Dermis microvascular lymphatic vessel endothelial cell (primary cell): ENCODE measurements around the gene GPR137. TPM values are rescaled to one million over a fixed set of nuclear protein-coding genes. Genes with fewer than 3 reads are reported as not detected.
A peak's percentile ranks its signal among the peaks of the same experiment; 100 is the strongest.
"Not testable (repeated sequence)": the region's sequence is repeated elsewhere in the genome, so short reads cannot be mapped to it uniquely, and the experiment has no call there.

Source experiments
- DNase-seq, 2 donors: peaks; one replicate each; pipeline versions ENCODE4 v3.0.0 to v3.0.0-alpha.2; 2010; ENCODE audit warnings: low read depth in 2 of 2
- total RNA-seq: library from RNA; depleted of rRNA; stranded (reverse); fragments of >200 nt; gene quantifications from 2 replicates; pipeline ENCODE4 v1.2.1, GENCODE V29; 2014

GPR137 gene
- total RNA-seq, 1 donor from 2014 or later, result 6.2 TPM

DNA sequence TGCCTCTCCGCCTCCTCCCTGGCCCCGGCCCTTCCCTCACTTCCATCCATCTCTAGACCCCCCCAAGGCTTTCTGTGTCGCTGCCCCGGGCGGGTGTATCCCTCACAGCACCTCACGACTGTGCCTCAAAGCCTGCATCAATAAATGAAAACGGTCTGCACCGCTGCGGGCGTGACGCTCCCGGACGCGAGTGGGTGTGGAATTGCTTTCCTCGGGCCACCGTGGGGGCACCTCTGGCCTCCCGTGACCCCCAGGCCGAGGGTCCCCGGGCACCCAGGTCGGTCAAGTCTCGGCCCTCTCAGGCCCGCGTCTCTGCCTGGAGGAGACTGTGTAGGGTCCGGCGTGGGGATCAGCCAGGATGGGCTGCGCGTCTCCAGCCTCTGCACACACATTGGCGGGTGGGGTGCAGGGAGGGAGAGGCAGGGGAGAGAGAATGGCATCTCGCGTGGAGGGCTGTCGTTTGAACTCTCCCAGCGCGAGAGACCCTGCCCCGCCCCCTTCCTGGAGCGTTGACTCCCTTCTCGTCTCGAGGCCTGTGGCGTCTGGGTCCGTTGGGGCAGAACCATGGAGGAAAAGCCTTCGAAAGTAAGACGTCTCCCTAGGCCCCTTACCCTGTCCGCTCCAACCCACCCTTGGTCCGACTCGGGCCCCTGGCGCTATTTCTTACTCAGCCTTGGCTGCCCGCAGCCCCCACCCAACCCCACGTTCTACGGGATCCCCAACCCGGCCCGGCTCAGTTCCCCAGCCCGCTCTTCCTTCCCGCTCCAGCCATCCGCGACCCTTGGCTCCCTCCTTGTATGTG, 14.4 kb downstream of the GPR137 start, which contains the start of gene CATSPERZ:
Gene CATSPERZ (plus strand): TSS at position 512 of the 802 bp plus-strand sequence. CDS start 53 bp downstream, at position 565.
- DNase-seq, result no peak

DNA sequence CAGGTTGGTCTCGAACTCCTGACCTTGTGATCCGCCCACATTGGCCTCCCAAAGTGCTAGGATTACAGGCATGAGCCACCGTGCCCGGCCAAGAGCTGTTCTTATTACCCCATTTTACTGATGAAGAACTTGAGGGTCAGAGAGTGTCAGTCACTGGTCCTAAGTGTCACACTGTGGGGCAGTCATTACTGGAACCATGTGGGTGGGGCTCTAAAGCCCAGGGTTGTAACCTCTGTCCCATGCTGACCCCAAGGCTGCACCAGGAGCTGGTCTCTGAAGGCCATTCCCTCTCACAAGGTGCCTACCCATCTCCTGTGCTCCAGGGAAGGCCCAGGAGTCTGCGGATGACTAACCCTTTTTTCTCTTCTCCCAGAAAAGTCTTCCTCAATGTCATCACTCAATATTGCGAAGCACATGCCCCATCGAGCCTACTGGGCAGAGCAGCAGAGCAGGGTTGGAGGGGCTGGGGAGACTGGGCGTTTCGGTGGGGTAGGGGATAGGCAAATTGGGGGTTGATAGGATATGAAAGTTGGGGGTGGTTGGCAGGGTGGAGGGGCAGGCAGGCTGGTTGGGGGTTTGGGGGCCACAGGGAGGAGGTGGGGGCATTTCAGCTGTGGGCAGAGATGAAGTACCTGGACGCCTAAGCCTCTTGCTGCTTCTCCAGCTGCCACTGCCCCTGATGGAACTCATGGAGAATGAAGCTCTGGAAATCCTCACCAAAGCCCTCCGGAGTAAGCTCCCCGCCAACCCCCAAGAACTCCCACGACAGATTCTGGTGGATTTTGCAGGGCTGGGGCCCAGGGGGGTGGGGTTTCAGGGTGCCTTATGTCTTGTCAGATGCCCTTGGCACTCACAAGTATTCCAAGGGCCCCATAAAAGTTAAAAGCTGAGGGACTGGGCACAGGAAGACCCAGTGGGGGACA, 17.7 kb downstream of the GPR137 start:
- DNase-seq, result no peak

DNA sequence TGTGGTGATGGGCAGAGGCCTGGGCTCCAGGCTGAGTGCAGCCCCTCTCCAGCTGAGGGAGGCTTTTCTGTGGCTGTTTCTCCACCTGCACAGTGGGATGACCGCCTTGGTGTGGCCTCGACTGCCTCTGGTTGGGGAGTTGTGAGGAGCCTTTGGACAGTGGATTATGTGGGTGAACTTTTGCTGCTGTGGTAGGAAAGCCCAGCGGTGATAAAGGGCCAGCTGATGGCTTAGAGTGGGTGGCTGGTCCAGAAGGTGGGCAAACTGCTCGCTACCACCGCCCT, 18.3 kb downstream of the GPR137 start:
- no peak for DNase-seq

DNA sequence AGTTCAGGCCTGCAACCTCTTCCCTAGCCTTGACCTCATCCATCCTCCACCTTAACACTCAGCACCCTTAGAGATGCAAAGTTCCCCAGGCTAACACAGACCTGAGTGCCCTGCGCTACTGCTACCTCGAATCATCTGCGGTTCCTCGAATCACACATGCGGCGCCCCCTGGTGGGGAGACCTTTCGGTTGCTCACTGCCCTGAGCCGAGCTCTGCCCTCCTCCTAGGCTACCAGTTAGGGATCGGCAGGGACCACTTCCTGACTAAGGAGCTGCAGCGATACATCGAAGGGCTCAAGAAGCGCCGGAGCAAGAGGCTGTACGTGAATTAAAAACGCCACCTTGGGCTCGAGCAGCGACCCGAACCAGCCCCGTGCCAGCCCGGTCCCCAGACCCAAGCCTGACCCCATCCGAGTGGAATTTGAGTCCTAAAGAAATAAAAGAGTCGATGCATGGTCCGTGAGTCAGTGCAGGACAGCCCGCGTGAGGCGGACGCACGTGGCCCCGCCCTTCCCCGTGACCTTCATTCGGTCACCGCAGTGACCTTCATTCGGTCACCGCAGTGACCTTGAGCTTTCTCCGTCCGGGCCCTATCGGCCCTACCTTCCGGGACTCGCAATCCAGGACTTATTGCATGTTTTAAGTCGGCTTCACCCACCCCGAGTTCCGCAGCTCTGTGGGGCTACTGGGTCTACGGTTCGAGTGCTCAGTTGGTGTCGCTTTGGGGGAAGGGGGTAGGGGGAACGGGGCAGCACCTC, 18.8 kb downstream of the GPR137 start:
- peak; percentile 69 to 88 for DNase-seq

DNA sequence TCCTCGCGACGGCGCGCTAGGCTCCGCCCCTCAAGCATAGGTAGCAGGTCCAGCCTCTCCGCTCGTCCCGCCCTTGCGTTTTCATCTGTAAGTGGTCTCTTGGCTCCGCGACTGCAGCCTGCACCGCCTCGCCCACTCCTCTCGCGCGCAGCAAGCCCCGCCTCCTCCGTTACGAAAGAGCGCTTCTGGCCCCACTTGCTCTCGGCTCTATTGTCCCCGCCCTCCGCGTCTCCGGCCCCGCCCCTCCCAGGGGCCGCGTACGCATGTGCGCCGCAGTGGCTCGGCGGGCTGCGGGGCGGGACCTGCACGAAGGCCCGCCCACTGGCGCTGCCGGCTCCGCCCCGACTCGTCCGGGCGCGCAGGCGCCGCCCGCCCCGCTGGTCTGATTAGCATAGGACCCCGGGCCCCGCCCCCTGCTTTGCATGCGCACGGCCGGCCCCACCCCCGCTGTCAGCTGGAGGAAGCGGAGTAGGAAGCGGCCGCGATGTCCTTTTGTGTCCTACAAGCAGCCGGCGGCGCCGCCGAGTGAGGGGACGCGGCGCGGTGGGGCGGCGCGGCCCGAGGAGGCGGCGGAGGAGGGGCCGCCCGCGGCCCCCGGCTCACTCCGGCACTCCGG, 19.5 kb downstream of the GPR137 start, which contains the start of gene ESRRA:
Gene ESRRA (plus strand): TSS at position 450 of the 616 bp plus-strand sequence. CDS start 1,656 bp downstream, outside the sequence.
- DNase-seq, result peak; percentile 91 to 99

DNA sequence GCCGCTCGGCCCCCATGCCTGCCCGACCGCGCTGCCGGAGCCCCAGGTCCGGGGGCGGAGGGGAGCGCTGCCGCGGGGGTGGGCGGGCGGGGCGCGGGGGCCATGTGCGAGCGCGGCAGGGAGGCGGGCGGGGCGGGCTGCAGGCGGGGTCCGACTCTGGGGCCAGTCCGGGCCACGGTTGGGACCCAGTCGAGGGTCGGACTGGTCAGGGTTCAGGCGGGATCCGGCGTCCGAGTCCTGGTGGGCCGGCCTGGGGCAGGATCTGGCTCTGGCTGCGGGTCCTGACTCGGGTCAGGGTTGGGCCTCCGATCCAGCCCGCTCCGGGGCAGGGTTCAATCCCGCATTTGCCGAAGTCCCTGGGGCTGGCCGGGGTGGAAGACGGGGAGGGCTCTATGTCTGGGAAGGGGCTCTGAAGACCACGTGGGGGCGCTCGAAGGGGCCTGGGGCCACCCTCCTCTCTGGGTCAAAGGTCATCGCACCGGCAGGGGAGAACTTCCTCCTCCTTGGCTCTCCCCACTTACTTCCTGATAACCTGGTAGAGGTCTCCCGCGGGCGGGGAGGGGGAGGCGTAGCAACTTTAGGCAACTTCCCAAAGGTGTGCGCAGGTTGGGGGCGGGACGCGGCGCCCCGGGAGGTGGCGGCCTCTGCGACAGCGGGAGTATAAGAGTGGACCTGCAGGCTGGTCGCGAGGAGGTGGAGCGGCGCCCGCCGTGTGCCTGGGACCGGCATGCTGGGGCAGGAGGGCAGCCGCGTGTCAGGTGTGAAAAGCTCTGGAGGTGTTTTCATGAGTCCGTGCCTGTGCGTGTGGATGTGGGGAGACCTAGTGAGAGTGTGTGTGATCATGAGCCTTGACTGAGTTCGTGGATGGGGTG, 20.3 kb downstream of the GPR137 start:
- peak in 1 of 2 donors; percentile 47 for DNase-seq

DNA sequence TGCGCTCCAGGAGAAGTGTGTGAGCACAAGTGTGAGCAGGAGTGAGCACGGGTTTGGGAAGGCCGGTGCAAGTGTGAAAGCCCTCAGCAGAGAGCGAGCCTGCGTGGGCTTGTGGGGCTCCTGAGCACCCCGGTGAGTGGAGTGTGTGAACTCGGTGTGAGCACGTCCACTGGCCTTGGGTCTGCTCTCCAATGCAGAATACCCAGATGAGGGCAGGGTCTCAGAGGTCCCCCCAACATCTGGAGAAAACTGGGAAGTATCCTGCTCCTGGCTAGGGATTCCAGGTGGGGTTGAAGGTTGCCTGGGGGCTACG, 20.9 kb downstream of the GPR137 start:
- no peak for DNase-seq

DNA sequence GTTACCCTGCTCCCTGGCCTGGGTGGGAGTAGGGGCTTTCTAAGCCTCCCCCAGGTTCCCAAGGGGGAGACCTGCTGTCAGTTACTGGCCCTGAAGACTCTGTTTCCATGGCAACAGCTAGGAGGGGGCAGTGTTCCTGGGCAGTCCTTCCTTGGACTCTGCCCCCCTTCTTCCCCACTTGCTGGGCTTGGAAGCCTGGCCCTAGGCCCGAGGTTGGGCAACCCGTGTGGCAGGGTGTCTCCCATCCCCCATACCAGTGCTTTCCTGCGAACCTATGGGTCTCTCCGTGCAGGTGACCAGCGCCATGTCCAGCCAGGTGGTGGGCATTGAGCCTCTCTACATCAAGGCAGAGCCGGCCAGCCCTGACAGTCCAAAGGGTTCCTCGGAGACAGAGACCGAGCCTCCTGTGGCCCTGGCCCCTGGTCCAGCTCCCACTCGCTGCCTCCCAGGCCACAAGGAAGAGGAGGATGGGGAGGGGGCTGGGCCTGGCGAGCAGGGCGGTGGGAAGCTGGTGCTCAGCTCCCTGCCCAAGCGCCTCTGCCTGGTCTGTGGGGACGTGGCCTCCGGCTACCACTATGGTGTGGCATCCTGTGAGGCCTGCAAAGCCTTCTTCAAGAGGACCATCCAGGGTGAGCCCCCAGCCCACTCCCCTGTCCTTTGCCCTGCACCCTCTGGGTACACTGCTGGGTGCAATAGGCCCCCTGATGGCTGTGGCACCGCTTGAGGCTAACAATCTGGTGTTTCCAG, 21.4 kb downstream of the GPR137 start:
- DNase-seq, result no peak

DNA sequence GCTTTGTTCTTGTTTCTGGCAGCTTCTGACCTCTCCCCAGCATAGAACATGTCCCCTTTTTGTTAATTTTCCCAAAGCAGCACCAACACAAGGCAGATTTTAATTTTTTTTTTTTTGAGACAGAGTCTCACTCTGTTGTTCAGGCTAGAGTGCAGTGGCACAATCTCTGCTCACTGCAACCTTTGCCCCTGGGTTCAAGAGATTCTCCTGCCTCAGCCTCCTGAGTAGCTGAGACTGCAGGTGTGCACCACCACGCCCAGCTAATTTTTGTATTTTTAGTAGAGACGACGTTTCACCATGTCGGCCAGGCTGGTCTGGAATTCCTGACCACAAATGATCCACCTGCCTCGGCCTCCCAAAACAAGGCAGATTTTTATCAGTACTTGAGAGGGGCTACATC, 22.1 kb downstream of the GPR137 start:
- DNase-seq, result not testable (repeated sequence)

DNA sequence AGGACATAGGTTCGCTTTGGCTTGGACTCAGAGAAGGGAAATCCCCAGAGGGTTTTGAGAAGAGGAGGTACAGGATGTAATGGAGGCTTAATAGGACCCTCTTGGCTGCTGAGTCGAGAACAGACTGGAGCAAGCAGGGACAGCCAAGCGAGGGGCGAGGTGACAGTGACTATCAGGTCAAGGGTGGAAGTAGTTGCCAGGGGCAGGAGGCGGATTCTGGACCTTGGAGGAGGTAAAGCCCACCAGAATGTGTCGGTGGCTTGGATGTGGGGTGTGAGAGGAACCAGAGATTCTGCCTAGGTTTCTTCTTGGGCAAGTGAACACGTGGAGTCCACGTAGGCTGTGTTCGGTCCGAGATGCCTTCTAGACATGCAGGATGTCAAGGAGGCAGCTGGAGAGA, 27.3 kb downstream of the GPR137 start:
- no peak for DNase-seq

DNA sequence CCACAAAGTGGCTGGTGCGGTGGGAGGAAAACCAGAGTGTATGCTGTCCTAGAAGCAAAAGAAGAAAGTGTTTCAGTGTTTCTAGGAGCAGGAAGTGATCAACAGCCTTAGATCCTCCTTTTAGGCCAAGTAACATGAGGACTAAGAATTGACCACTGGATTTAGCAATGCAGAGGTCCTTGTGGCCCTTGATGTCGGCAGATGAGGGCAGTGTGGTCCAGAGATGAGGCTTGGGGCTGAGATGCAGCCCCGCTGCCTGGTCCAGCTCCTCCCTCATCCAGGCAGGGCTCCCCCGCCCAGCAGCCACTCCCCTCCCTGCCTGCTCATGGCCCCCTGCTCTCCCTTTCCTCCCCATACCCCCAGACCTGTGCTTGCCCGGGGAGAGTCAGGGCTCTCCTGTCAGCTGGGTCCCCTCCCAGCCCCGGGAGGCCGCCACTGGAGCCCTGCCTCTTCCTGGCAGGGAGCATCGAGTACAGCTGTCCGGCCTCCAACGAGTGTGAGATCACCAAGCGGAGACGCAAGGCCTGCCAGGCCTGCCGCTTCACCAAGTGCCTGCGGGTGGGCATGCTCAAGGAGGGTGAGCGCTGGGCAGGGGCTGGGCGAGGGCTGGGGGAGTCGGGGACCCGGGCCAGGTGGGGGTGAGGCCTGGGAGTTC, 28.0 kb downstream of the GPR137 start:
- DNase-seq, result no peak

DNA sequence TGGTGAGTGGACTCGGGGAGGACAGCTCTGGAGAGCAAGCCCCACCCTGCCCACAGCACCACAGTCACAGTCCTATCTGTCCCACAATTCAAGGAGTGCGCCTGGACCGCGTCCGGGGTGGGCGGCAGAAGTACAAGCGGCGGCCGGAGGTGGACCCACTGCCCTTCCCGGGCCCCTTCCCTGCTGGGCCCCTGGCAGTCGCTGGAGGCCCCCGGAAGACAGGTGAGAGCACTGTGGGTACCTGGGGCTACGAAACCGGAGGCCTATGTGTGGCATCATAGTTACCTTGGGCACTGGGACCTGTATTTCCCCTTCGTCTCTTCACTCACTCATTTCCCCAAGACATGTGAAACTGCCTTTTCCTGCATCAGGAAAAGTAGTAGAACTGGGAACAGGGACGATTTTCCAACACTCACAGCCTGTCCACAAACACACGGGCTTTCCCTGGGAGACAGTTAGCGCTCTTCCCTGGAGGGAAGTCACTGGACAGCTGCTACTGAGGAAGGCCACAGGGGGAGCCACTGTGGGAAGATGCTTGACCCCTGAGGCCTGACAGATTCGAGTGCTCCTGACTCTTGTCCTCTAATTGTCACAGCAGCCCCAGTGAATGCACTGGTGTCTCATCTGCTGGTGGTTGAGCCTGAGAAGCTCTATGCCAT, 28.6 kb downstream of the GPR137 start:
- no peak for DNase-seq

DNA sequence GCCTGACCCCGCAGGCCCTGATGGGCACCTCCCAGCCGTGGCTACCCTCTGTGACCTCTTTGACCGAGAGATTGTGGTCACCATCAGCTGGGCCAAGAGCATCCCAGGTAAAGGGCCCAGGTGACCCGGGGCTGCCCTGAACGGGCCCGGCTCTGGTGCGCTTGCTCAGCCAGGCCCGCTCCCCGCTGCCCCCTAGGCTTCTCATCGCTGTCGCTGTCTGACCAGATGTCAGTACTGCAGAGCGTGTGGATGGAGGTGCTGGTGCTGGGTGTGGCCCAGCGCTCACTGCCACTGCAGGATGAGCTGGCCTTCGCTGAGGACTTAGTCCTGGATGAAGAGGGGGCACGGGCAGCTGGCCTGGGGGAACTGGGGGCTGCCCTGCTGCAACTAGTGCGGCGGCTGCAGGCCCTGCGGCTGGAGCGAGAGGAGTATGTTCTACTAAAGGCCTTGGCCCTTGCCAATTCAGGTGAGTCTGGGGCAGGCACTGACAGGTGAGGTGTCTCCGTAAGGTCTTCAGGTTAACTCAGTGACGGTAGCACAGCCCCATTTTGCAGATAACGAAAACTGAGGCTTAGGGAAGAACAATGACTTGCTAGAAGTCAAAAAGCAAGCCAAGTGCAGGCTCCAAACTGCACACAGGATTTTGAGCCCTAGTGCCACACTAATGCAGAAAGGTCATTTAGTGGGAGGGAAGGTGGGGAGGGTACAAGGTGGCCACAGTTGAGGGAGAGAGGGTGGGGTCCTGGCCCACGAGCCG, 29.3 kb downstream of the GPR137 start:
- DNase-seq, result no peak

DNA sequence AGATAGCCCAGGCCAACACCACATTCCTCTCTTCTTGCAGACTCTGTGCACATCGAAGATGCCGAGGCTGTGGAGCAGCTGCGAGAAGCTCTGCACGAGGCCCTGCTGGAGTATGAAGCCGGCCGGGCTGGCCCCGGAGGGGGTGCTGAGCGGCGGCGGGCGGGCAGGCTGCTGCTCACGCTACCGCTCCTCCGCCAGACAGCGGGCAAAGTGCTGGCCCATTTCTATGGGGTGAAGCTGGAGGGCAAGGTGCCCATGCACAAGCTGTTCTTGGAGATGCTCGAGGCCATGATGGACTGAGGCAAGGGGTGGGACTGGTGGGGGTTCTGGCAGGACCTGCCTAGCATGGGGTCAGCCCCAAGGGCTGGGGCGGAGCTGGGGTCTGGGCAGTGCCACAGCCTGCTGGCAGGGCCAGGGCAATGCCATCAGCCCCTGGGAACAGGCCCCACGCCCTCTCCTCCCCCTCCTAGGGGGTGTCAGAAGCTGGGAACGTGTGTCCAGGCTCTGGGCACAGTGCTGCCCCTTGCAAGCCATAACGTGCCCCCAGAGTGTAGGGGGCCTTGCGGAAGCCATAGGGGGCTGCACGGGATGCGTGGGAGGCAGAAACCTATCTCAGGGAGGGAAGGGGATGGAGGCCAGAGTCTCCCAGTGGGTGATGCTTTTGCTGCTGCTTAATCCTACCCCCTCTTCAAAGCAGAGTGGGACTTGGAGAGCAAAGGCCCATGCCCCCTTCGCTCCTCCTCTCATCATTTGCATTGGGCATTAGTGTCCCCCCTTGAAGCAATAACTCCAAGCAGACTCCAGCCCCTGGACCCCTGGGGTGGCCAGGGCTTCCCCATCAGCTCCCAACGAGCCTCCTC, 30.2 kb downstream of the GPR137 start:
- not testable (repeated sequence) for DNase-seq

DNA sequence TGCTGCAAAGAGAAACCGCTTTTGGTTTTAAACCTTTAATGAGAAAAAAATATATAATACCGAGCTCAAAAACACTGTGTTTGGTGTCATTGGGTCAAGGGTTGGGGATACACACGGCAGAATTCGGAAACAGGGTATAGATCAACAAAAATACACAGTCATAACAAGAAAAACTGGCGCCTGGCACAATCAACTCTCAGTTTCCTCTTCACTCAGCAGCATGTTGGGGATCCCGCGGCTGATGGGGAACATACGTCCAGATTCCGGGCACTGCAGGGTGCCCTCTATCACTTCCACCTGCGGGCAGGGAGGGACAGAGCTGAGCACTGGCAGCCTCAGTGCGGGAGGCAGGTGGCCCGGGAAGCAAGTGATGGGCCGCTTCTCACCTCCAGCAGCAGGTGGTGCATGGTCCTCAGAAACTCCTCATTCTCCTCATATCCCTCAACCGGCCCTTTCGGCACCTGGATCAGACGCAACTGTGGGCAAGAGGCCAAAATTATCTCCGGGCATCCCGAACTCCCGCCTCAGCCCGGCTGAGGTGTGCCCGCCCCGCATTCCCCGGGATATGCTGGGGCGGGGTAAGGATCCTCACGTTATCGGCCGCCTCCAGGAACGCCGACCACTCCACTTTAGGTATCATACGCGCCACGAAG, 31.1 kb downstream of the GPR137 start:
- DNase-seq, result peak; percentile 34 to 48

DNA sequence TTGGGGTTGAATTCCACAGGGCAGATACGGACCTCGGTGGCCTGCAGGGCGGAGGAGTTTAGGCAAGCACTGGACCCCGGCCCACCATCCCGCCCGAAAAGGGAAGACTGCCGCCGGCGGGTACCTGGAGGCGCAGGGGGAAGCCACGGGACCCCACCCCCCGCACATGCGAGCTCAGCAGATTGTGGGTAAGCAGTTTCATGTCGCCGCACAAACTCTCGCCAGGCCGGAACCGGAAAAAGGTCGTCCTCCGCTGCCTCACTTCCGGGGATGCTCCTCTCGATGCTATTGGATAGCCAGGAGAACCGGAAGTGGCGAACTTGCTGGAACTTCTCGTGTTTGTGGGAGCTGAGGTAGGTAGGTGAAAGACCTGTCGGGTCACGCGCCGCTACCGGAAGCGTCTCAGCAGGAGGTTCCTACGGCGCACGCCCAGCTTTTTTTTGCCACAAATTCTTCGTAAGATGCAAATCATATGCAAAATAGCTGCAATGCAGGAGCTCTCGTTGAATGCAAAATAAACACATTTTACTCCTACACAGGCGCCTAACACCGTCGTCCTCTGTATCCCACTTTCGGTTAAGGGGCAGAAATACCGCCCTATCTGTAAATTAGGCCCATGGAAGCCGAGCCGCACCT, 31.8 kb downstream of the GPR137 start, which contains the start of gene TRMT112:
Gene TRMT112 (minus strand): TSS at position 235 of the 636 bp plus-strand sequence. CDS start 33 bp downstream, at position 202.
- peak; percentile 97 to 99 for DNase-seq
